GM18507 (cell line): Measurements from ENCODE around the gene A4GALT.

Experiments
- DNase-seq: peaks from one replicate; pipeline ENCODE4 v3.0.0; 2011; ENCODE audit warnings: low read depth; ENCODE audit not compliant: insufficient read length; ENCODE audit errors: extremely low spot score
- FAIRE-seq: peaks from 2 replicates; lab custom pipeline; 2011; peaks lifted over from hg19 to GRCh38; lab: Jason Lieb, UNC

The A4GALT gene

GRCh38 chr22:42711895-42712837 is 8.5 kb downstream of the A4GALT start:
- DNase-seq (no peak), FAIRE-seq (peak; percentile 72)

GRCh38 chr22:42711281-42711731 is 9.4 kb downstream of the A4GALT start:
- no peak for FAIRE-seq

GRCh38 chr22:42708417-42708816 is 12.3 kb downstream of the A4GALT start:
- FAIRE-seq (no peak), DNase-seq (no peak)

More at GRCh38 chr22:42711281-42711731, 9.4 kb downstream of the A4GALT start:
- no peak for DNase-seq

GRCh38 chr22:42707496-42707895 is 13.2 kb downstream of the A4GALT start:
- peak; percentile 67 for FAIRE-seq
- no peak for DNase-seq

GRCh38 chr22:42704896-42705295 is 15.8 kb downstream of the A4GALT start:
- FAIRE-seq (no peak), DNase-seq (no peak)

- DNase-seq (no peak), FAIRE-seq (no peak)
Observed at GRCh38 chr22:42702675-42703074, 18.0 kb downstream of the A4GALT start.

GRCh38 chr22:42701694-42702093 is 19.0 kb downstream of the A4GALT start:
- DNase-seq = no peak
- no peak for FAIRE-seq

- FAIRE-seq (no peak), DNase-seq (no peak)
Observed at GRCh38 chr22:42700901-42701300, 19.8 kb downstream of the A4GALT start.

- FAIRE-seq (no peak), DNase-seq (no peak)
Observed at GRCh38 chr22:42700355-42700754, 20.3 kb downstream of the A4GALT start.

GRCh38 chr22:42699976-42700352 is 20.7 kb downstream of the A4GALT start:
- no peak for FAIRE-seq
- DNase-seq = no peak

- DNase-seq (no peak), FAIRE-seq (no peak)
Observed at GRCh38 chr22:42699281-42699975, 21.2 kb downstream of the A4GALT start.

- DNase-seq (no peak), FAIRE-seq (no peak)
Observed at GRCh38 chr22:42697542-42698013, 23.1 kb downstream of the A4GALT start.

GRCh38 chr22:42696331-42696967 is 24.2 kb downstream of the A4GALT start:
- no peak for FAIRE-seq

GRCh38 chr22:42695294-42695693 is 25.4 kb downstream of the A4GALT start:
- FAIRE-seq (no peak), DNase-seq (no peak)

More at GRCh38 chr22:42696331-42696967, 24.2 kb downstream of the A4GALT start:
- no peak for DNase-seq

GRCh38 chr22:42693763-42694683 is 26.6 kb downstream of the A4GALT start:
- FAIRE-seq (no peak), DNase-seq (no peak)

GRCh38 chr22:42693055-42693762 is 27.5 kb downstream of the A4GALT start:
- DNase-seq (no peak), FAIRE-seq (no peak)

GRCh38 chr22:42692239-42693054 is 28.2 kb downstream of the A4GALT start:
- DNase-seq (no peak), FAIRE-seq (no peak)

GRCh38 chr22:42691440-42691839 is 29.2 kb downstream of the A4GALT start:
- FAIRE-seq (no peak), DNase-seq (no peak)
